GM12864 (cell line): Measurements from ENCODE around the gene GRXCR2.
"Not testable (repeated sequence)": the region's sequence is repeated elsewhere in the genome, so short reads cannot be mapped to it uniquely, and the experiment has no call there.

Source experiments
- DNase-seq: peaks from one replicate; pipeline ENCODE4 v3.0.0-alpha.2; 2011; ENCODE audit warnings: low read depth
- H3K4me3 ChIP-seq: 2 replicates; pipeline ENCODE4 v1.5.1; 2011; ENCODE audit warnings: mild to moderate bottlenecking, low read depth, low read length, control low read depth
- CTCF ChIP-seq: IDR thresholded peaks from 2 replicates; pipeline ENCODE4 v1.5.1; 2011; ENCODE audit warnings: low read depth, mild to moderate bottlenecking, moderate library complexity, low read length, control low read depth, inconsistent platforms; ENCODE audit errors: missing control alignments

GRXCR2 gene

GRCh38 chr5:145840458-145841132 is 32.2 kb downstream of the GRXCR2 start:
- no peak for DNase-seq
- no peak for TF ChIP-seq CTCF
- no peak overlapping the region for H3K4me3 ChIP-seq

- no peak for TF ChIP-seq CTCF
- DNase-seq = no peak
- H3K4me3 ChIP-seq = no peak overlapping the region
Measured at GRCh38 chr5:145838276-145838675, 34.5 kb downstream of the GRXCR2 start.

GRCh38 chr5:145836241-145836640 is 36.6 kb downstream of the GRXCR2 start:
- DNase-seq, H3K4me3 ChIP-seq: not testable (repeated sequence)

- DNase-seq = no peak
- TF ChIP-seq CTCF = no peak
- H3K4me3 ChIP-seq = peak overlapping the region; percentile 59
Measured at GRCh38 chr5:145835848-145836239, 37.0 kb downstream of the GRXCR2 start.

GRCh38 chr5:145834917-145835847 is 37.6 kb downstream of the GRXCR2 start, which contains the start of gene PRELID2:
TSS of gene PRELID2 (minus strand) at chr5:145835342. CDS start at chr5:145835251, 91 bp downstream.
- peak within 1 kb of the TSS; percentile 59 for H3K4me3 ChIP-seq
- DNase-seq = peak; percentile 47
- TF ChIP-seq CTCF = no peak

- no peak for TF ChIP-seq CTCF
- DNase-seq = no peak
- peak overlapping the region; percentile 59 for H3K4me3 ChIP-seq
Measured at GRCh38 chr5:145834554-145834916, 38.3 kb downstream of the GRXCR2 start.

- no peak overlapping the region for H3K4me3 ChIP-seq
Measured at GRCh38 chr5:145833631-145834200, 39.1 kb downstream of the GRXCR2 start.

More at GRCh38 chr5:145833631-145834200, 39.1 kb downstream of the GRXCR2 start:
- TF ChIP-seq CTCF = no peak
- no peak for DNase-seq
